Lower lobe of right lung (tissue), 2 donors: ENCODE measurements around the gene PHACTR3. TPM values are rescaled to one million over a fixed set of nuclear protein-coding genes. Genes with fewer than 3 reads are reported as not detected.

Experiments
- ATAC-seq, 2 donors: fragments of 200-7000 bp; cut with Tn5 transposase; one replicate each; pipeline ENCODE4 v1.9.1; 2020 to 2022; ENCODE audit warnings: mild to moderate bottlenecking in 2 of 2, moderate library complexity in 2 of 2
- DNase-seq: peaks from one replicate; pipeline ENCODE4 v3.0.0-alpha.2; 2020
- H3K27ac ChIP-seq: fragments of 200-600 bp; one replicate; pipeline ENCODE4 v1.8.0; 2022
- H3K27me3 ChIP-seq: fragments of 200-600 bp; one replicate; pipeline ENCODE4 v1.8.0; 2022; ENCODE audit warnings: low read depth
- H3K36me3 ChIP-seq: fragments of 200-600 bp; one replicate; pipeline ENCODE4 v1.8.0; 2022; ENCODE audit warnings: mild to moderate bottlenecking
- H3K4me1 ChIP-seq: fragments of 200-600 bp; one replicate; pipeline ENCODE4 v1.8.0; 2022
- H3K4me3 ChIP-seq: fragments of 200-600 bp; one replicate; pipeline ENCODE4 v1.8.0; 2022; ENCODE audit warnings: mild to moderate bottlenecking
- H3K9me3 ChIP-seq: fragments of 200-600 bp; one replicate; pipeline ENCODE4 v1.8.0; 2022
- intact Hi-C: fragments of 100-400 bp; cut with DNase I; formaldehyde crosslinking; loops from one replicate; pipeline ENCODE4 v1.11.0; 2022
- total RNA-seq: library from RNA; stranded (reverse); fragmentation: NEBNext Ultra II Directional; extraction: Animal tissue kit (Norgen Biotek cat#: 25700); gene quantifications from one replicate; pipeline ENCODE4 v1.2.1, GENCODE V29; 2021
- TF ChIP-seq, protein P1 (sequence below): fragments of 200-600 bp; IDR thresholded peaks from one replicate; pipeline ENCODE4 v1.8.0; 2022; ENCODE audit warnings: antibody characterized with exemption, mild to moderate bottlenecking
- donor health status: DM: no; HTN: yes; CAD: no; lungs with severe emphysema.

Gene PHACTR3
- total RNA-seq, 1 donor from 2014 or later, result 9.0 TPM

DNA sequence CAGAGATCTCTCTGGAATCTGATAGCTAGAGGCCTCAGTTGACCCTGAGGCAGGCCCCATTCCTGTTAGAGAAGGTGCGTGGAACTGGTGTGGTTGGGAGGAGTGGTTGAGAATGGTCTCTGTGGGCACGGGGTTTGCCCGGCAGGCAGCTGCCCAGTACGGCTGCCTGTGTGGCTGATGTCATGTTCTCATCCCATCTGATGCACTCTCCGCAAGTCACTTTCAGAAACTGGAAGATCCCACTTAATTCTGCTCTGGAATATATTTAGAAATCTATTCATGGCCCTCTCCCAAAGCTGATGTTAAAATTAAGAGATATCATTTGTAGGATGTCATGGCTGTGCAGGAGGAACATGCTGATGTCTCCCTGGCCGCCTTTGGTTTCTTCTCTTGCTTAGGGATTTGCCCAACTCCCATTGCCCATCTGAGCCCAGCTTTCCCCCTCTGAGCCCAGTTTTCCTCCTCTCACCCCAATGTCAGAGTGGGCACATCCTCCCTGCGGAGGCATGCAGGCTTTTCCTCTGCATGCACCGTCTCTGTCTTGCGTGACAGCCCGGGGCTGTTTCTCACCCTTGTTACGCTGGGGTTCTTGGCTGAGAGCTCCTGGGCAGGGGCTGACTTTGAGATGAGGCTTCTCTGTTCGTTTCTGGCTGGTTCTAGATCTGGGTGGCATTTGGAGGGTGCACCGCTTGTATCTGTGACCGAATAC is 21.0 kb downstream of the PHACTR3 start:
- no peak overlapping the region for H3K27ac ChIP-seq
- H3K4me1 ChIP-seq, result no peaks in the 10 kb centered on the region
- intact Hi-C loops, result no loop called here
- no peak for DNase-seq
- peaks cover 10% of the 10 kb centered on the region for H3K27me3 ChIP-seq
- no peaks in the 10 kb centered on the region for H3K9me3 ChIP-seq
- TF ChIP-seq, protein P1, sequence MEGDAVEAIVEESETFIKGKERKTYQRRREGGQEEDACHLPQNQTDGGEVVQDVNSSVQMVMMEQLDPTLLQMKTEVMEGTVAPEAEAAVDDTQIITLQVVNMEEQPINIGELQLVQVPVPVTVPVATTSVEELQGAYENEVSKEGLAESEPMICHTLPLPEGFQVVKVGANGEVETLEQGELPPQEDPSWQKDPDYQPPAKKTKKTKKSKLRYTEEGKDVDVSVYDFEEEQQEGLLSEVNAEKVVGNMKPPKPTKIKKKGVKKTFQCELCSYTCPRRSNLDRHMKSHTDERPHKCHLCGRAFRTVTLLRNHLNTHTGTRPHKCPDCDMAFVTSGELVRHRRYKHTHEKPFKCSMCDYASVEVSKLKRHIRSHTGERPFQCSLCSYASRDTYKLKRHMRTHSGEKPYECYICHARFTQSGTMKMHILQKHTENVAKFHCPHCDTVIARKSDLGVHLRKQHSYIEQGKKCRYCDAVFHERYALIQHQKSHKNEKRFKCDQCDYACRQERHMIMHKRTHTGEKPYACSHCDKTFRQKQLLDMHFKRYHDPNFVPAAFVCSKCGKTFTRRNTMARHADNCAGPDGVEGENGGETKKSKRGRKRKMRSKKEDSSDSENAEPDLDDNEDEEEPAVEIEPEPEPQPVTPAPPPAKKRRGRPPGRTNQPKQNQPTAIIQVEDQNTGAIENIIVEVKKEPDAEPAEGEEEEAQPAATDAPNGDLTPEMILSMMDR, result no peak
- ATAC-seq, result no peak
- no peaks in the 10 kb centered on the region for H3K36me3 ChIP-seq
- no peak overlapping the region for H3K4me3 ChIP-seq

DNA sequence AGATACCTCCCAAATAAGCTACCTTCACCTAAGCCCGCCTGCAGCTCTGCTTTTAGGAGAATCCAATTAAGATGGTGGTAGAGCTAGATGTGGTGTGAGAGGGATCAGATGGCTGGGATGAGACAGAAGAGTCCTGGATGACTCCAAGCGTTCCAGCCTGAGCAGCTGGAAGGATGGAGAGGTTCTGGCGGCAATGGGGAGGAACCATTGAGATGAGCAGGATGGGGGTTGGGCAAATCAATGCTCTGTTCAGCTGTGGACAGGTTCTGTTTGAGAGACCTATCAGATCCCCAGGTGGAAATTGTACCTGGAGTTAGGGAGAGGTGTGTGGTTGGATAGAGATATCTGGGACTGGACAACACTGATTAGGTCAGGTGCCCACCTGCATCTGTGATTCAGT is 23.0 kb downstream of the PHACTR3 start:
- H3K9me3 ChIP-seq, result no peaks in the 10 kb centered on the region
- DNase-seq (no peak), ATAC-seq (no peak)
- TF ChIP-seq, protein P1, result no peak
- no peaks in the 10 kb centered on the region for H3K4me1 ChIP-seq
- H3K27me3 ChIP-seq, result no peaks in the 10 kb centered on the region
- intact Hi-C loops, result no loop called here
- H3K27ac ChIP-seq, result no peak overlapping the region
- no peaks in the 10 kb centered on the region for H3K36me3 ChIP-seq
- no peak overlapping the region for H3K4me3 ChIP-seq

DNA sequence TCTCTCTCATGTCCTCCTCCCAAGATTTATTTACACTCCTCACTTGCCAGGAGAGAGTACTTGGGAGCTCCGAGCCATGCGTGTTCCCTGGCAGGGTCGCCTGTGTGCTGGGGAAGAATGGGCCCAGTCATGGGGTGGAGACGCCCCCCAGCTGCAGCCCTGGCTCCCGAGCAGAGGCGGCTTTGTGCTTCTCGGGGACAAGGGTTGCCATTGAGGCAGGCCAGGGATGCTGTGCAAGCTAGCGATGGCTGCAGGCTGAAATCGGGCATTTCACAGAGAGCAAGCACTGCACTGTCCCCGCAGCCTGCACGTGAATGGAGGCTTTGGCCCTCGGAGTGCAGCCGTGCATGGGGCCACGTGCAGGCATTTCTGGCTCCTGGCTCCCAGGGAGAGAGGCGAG is 23.8 kb downstream of the PHACTR3 start:
- Histone ChIP-seq H3K27ac (no peak overlapping the region), H3K4me1 (no peaks in the 10 kb centered on the region), H3K36me3 (no peaks in the 10 kb centered on the region), H3K27me3 (no peaks in the 10 kb centered on the region), H3K4me3 (no peak overlapping the region), H3K9me3 (no peaks in the 10 kb centered on the region)
- ATAC-seq (no peak), DNase-seq (no peak)
- intact Hi-C loops, result no loop called here
- TF ChIP-seq, protein P1, result no peak

DNA sequence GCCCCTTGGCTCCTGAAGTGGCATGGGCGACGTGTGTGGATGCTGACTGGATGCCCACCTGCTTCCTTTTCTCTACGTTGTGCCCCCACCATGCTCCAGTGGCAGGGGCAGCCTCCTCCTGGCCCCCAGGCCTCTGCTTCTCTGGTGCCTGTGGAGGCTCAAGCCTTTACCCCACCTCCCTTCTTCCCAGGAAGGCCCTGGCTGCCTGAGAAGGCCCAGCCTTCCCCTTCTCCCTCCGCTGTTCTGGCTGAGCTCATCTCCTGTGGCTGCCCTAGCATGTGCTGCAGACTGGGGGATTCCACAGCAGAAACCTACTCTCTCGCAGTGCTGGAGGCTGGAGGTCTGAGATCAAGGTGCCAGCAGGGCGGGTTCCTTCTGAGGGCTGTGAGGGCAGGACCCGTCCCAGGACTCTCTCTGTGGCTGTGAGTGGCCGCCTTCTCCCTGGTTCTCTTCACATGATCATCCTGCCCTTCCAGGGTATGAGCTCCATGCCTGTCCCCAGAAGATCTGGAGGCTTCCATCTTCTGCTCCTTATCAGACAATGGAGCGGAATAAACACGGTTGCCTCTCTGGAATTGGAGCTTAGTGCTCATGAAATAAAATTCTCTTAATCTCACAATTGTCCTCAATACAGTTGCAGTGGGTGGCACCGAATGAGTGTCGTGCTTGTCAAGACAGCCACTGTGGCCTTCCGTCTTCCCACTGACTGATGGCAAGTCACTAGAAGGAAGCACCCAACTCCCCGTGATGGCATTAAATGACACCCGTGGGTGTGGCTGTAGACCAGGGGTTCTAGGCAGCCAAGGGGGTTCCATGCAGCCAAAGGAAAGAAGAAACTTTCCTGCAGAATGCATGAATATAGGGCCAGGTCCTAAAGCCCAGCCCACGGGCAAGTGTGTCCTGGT is 25.1 kb downstream of the PHACTR3 start:
- DNase-seq (no peak), ATAC-seq (no peak)
- no peak overlapping the region for H3K27ac ChIP-seq
- intact Hi-C loops, result no loop called here
- H3K27me3 ChIP-seq, result no peaks in the 10 kb centered on the region
- no peaks in the 10 kb centered on the region for H3K36me3 ChIP-seq
- no peak overlapping the region for H3K4me3 ChIP-seq
- H3K9me3 ChIP-seq, result no peaks in the 10 kb centered on the region
- H3K4me1 ChIP-seq, result no peaks in the 10 kb centered on the region
- TF ChIP-seq, protein P1, result no peak

DNA sequence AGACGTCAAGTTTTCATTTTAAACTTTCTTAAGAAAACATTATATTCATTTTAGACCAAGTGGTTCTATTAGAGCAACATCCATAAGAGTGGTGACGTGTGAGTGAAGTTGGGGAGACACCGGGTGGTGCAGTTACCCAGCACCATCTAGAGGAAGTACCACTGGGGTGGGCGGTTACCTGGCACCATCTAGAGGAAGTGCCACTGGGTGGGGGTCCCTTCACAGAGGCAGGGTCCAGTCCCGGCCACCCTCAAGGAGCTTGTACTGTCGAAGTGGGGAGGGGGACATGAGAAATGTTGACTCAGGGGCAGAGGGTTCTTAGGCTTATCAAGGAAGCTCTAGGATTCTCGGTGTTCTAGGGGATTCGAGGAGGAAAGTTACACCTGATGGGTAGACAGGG is 26.2 kb downstream of the PHACTR3 start:
- DNase-seq, result no peak
- H3K27me3 ChIP-seq, result no peaks in the 10 kb centered on the region
- intact Hi-C loops, result no loop called here
- no peak overlapping the region for H3K27ac ChIP-seq
- no peaks in the 10 kb centered on the region for H3K4me1 ChIP-seq
- no peak overlapping the region for H3K4me3 ChIP-seq
- no peak for ATAC-seq
- H3K36me3 ChIP-seq, result no peaks in the 10 kb centered on the region
- no peaks in the 10 kb centered on the region for H3K9me3 ChIP-seq
- TF ChIP-seq, protein P1, result no peak
